Measurements from ENCODE around the gene DHRSX.

DNA sequence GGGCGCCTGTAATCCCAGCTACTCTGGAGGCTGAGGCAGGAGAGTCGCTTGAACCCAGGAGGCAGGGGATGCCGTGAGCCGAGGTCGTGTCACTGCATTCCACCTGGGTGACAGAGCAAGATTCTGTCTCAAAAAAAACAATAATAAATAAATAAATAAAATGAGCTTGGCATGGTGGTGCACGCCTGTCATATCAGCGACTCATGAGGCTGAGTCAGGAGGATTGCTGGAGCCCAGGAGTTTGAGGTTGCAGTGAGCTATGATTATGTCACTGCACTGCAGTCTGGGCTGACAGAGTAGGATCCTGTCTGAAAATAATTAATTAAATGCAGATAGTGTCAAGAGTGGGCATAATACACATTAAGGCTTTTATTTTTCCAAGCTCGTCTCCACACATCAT, 77.5 kb downstream of the DHRSX start:
- TF ChIP-seq, protein P1, sequence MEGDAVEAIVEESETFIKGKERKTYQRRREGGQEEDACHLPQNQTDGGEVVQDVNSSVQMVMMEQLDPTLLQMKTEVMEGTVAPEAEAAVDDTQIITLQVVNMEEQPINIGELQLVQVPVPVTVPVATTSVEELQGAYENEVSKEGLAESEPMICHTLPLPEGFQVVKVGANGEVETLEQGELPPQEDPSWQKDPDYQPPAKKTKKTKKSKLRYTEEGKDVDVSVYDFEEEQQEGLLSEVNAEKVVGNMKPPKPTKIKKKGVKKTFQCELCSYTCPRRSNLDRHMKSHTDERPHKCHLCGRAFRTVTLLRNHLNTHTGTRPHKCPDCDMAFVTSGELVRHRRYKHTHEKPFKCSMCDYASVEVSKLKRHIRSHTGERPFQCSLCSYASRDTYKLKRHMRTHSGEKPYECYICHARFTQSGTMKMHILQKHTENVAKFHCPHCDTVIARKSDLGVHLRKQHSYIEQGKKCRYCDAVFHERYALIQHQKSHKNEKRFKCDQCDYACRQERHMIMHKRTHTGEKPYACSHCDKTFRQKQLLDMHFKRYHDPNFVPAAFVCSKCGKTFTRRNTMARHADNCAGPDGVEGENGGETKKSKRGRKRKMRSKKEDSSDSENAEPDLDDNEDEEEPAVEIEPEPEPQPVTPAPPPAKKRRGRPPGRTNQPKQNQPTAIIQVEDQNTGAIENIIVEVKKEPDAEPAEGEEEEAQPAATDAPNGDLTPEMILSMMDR (conservative IDR thresholded peaks at IDR 0.05), result no peak
- TF ChIP-seq ZFX (IDR thresholded peaks at IDR 0.05), result no peak

All from C4-2B (cell line).